DOHH2 (cell line): ENCODE measurements around the gene LIN54.

ENCODE experiments used
- CTCF ChIP-seq: fragments of 200-600 bp; sonication (generic); IDR thresholded peaks from one replicate; pipeline ENCODE4 v1.5.1; 2014; ENCODE audit warnings: antibody characterized with exemption, mild to moderate bottlenecking, low read depth, low read length; ENCODE audit not compliant: poor library complexity, severe bottlenecking
- EZH2phosphoT487 ChIP-seq: fragments of 200-600 bp; sonication (generic); IDR thresholded peaks from 2 replicates; pipeline ENCODE4 v1.6.1; 2017; ENCODE audit warnings: borderline replicate concordance, mild to moderate bottlenecking, antibody characterized with exemption, low read length, moderate library complexity, mixed read lengths

GRCh38 chr4:82886147-82886942 lies 124.3 kb downstream of the LIN54 start:
- TF ChIP-seq CTCF (no peak), EZH2phosphoT487 (no peak)
